ENCODE results near the gene ARL2. TPM values are rescaled to one million over a fixed set of nuclear protein-coding genes. Genes with fewer than 3 reads are reported as not detected.
"Not testable (repeated sequence)": the region's sequence is repeated elsewhere in the genome, so short reads cannot be mapped to it uniquely, and the experiment has no call there.

ARL2 gene
- polyA plus RNA-seq, 1 experiment, result 141 TPM

GRCh38 chr11:65017937-65018336 lies 4.0 kb downstream of the ARL2 start:
- Histone ChIP-seq H3K4me3 (ENCODE audit: low read depth, low read length) (no peak overlapping the region), H3K36me3 (ENCODE audit: control insufficient read depth, insufficient read depth, low read length) (peaks cover 4% of the 10 kb centered on the region), H3K27me3 (ENCODE audit: control insufficient read depth, insufficient read depth, low read length) (no peaks in the 10 kb centered on the region)
- ChIA-PET POLR2A (no interaction called here), CTCF (interaction anchor here (1.0 kb wide), 1 partner anchor 9 kb away, joined by 3 read pairs; the partner anchor contains the start of gene SNX15)
- TF ChIP-seq, protein P1, sequence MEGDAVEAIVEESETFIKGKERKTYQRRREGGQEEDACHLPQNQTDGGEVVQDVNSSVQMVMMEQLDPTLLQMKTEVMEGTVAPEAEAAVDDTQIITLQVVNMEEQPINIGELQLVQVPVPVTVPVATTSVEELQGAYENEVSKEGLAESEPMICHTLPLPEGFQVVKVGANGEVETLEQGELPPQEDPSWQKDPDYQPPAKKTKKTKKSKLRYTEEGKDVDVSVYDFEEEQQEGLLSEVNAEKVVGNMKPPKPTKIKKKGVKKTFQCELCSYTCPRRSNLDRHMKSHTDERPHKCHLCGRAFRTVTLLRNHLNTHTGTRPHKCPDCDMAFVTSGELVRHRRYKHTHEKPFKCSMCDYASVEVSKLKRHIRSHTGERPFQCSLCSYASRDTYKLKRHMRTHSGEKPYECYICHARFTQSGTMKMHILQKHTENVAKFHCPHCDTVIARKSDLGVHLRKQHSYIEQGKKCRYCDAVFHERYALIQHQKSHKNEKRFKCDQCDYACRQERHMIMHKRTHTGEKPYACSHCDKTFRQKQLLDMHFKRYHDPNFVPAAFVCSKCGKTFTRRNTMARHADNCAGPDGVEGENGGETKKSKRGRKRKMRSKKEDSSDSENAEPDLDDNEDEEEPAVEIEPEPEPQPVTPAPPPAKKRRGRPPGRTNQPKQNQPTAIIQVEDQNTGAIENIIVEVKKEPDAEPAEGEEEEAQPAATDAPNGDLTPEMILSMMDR (IDR thresholded peaks at IDR 0.05; ENCODE audit: insufficient read depth, low read depth, low read length), result no peak
- no peak for DNase-seq (ENCODE audit: low read depth)

GRCh38 chr11:65019824-65020223 lies 5.9 kb downstream of the ARL2 start:
- CTCF ChIA-PET, result no interaction called here

GRCh38 chr11:65021003-65021402 lies 7.0 kb downstream of the ARL2 start:
- Histone ChIP-seq H3K36me3 (ENCODE audit: control insufficient read depth, insufficient read depth, low read length) (peaks cover 4% of the 10 kb centered on the region), H3K4me3 (ENCODE audit: low read depth, low read length) (no peak overlapping the region)
- CTCF ChIA-PET, result no interaction called here

More at GRCh38 chr11:65019824-65020223, 5.9 kb downstream of the ARL2 start:
- no peak for DNase-seq (ENCODE audit: low read depth)
- POLR2A ChIA-PET, result no interaction called here
- H3K4me3 ChIP-seq (ENCODE audit: low read depth, low read length), result no peak overlapping the region
- no peaks in the 10 kb centered on the region for H3K27me3 ChIP-seq (ENCODE audit: control insufficient read depth, insufficient read depth, low read length)
- TF ChIP-seq, protein P1 (IDR thresholded peaks at IDR 0.05; ENCODE audit: insufficient read depth, low read depth, low read length), result no peak
- peaks cover 4% of the 10 kb centered on the region for H3K36me3 ChIP-seq (ENCODE audit: control insufficient read depth, insufficient read depth, low read length)

GRCh38 chr11:65021509-65021908 lies 7.5 kb downstream of the ARL2 start:
- Histone ChIP-seq H3K4me3 (ENCODE audit: low read depth, low read length) (no peak overlapping the region), H3K36me3 (ENCODE audit: control insufficient read depth, insufficient read depth, low read length) (peaks cover 4% of the 10 kb centered on the region), H3K27me3 (ENCODE audit: control insufficient read depth, insufficient read depth, low read length) (no peaks in the 10 kb centered on the region)
- no peak for DNase-seq (ENCODE audit: low read depth)
- ChIA-PET POLR2A (no interaction called here), CTCF (no interaction called here)
- TF ChIP-seq, protein P1 (IDR thresholded peaks at IDR 0.05; ENCODE audit: insufficient read depth, low read depth, low read length), result no peak

More at GRCh38 chr11:65021003-65021402, 7.0 kb downstream of the ARL2 start:
- DNase-seq (ENCODE audit: low read depth), result no peak
- POLR2A ChIA-PET, result no interaction called here
- H3K27me3 ChIP-seq (ENCODE audit: control insufficient read depth, insufficient read depth, low read length), result no peaks in the 10 kb centered on the region
- TF ChIP-seq, protein P1 (IDR thresholded peaks at IDR 0.05; ENCODE audit: insufficient read depth, low read depth, low read length), result no peak

- DNase-seq (ENCODE audit: low read depth); POLR2A ChIA-PET; H3K36me3 ChIP-seq (ENCODE audit: control insufficient read depth, insufficient read depth, low read length); H3K4me3 ChIP-seq (ENCODE audit: low read depth, low read length); H3K27me3 ChIP-seq (ENCODE audit: control insufficient read depth, insufficient read depth, low read length): not testable (repeated sequence)
- CTCF ChIA-PET, result interaction anchor here (1.6 to 6.6 kb wide), 2 partner anchors 9 to 10 kb away, joined by 7 to 56 read pairs; partner anchors contain the start of gene ARL2
These were observed 9.5 kb downstream of the ARL2 start for GRCh38 chr11:65023502-65023901.

GRCh38 chr11:65026810-65027209 lies 12.8 kb downstream of the ARL2 start:
- Histone ChIP-seq H3K27me3 (ENCODE audit: control insufficient read depth, insufficient read depth, low read length) (no peaks in the 10 kb centered on the region), H3K4me3 (ENCODE audit: low read depth, low read length) (peak overlapping the region; percentile 61), H3K36me3 (ENCODE audit: control insufficient read depth, insufficient read depth, low read length) (no peaks in the 10 kb centered on the region; the same call in 1 of the 2 replicates)
- ChIA-PET POLR2A (no interaction called here), CTCF (interaction anchor here (0.7 to 6.6 kb wide), 7 partner anchors 9 to 92 kb away, joined by 3 to 56 read pairs (median 3); partner anchors contain the start of genes ARL2 and ZNHIT2)
- DNase-seq (ENCODE audit: low read depth), result no peak
- TF ChIP-seq, protein P1 (IDR thresholded peaks at IDR 0.05; ENCODE audit: insufficient read depth, low read depth, low read length), result no peak

Measured in BJ (cell line).